ENCODE results near the gene BROX.

Gene BROX

DNA sequence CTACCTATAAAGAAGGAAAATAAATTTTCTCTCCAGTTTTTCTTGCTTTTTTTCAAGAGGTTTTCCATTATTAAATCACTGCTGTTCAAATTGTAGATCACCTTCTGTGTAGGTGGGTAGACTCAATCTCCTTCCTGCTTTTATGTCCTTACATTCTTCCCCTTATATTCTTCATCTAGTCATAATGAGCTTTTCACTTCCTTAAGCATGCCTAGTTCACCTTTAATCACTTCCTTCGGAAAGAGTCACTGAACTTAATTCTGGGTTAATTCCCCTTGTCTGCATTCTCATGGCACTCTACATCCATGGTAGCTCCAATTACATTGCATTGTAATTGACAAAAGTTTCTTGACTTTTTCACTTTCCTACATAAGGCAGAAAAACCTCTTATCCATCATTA is 18.5 kb downstream of the BROX start:
- DNase-seq (ENCODE audit: low read depth), result no peak
- no peak overlapping the region for H3K4me3 ChIP-seq (ENCODE audit: control insufficient read depth, low read depth, low read length)
- TF ChIP-seq, protein P1, sequence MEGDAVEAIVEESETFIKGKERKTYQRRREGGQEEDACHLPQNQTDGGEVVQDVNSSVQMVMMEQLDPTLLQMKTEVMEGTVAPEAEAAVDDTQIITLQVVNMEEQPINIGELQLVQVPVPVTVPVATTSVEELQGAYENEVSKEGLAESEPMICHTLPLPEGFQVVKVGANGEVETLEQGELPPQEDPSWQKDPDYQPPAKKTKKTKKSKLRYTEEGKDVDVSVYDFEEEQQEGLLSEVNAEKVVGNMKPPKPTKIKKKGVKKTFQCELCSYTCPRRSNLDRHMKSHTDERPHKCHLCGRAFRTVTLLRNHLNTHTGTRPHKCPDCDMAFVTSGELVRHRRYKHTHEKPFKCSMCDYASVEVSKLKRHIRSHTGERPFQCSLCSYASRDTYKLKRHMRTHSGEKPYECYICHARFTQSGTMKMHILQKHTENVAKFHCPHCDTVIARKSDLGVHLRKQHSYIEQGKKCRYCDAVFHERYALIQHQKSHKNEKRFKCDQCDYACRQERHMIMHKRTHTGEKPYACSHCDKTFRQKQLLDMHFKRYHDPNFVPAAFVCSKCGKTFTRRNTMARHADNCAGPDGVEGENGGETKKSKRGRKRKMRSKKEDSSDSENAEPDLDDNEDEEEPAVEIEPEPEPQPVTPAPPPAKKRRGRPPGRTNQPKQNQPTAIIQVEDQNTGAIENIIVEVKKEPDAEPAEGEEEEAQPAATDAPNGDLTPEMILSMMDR (IDR thresholded peaks at IDR 0.05; ENCODE audit: control insufficient read depth, insufficient read depth, low read depth, low read length, missing control alignments), result no peak

DNA sequence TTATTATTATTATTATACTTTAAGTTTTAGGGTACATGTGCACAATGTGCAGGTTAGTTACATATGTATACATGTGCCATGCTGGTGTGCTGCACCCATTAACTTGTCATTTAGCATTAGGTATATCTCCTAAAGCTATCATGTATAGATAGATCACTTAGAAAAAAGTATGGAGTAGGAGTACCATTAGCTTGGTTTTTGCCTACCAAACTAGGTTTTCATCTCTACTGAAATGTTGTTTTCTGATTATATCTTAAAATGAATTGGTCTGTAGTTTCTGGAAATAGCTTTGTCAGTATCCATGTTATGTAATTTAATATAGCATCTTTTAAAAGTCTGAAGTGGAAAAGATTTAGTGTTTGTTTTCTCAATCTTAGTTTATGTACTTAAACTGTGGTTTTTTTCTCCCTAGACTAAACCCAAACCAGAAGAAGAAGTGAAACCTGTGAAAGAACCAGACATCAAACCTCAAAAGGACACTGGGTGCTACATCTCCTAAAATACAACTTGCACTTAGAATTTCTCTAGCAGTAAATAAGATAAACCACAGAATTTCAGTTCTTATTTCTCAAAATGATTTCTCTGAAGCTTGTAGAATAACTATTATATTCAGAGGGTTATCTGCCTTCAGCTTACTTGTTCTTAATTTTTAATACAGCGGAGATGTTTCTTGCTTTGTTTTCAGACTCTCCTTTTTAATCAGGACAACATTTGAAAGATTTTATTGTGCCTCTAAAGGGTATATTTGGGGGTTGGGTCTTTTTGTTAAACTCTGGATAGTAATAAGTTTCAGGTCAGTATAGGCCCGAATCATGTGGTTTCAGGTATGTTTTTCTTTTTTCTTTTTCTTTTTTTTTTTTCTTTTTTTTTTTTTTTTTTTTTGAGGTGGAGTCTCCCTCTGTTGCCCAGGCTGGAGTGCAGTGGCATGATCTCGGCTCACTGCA is 20.1 kb downstream of the BROX start:
- TF ChIP-seq, protein P1 (IDR thresholded peaks at IDR 0.05; ENCODE audit: control insufficient read depth, insufficient read depth, low read depth, low read length, missing control alignments), result no peak

DNA sequence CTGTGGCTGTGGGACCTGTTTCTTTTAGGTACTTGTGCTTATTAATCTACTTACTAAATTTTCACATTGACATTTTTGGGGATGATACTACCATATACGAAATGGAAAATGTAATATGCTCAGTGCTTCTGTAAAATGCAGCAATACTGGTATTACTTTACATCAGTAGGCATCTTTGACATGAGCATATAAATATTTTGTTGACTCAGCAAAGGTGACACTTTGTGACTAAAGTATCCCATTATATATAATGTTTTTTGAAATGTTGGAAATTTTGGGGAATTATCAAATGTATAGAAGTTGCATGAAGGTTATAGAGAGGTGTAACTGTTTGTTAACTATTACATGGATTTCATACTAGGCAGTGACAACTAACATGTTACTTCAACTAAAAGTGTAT is 22.4 kb downstream of the BROX start:
- no peak overlapping the region for H3K4me3 ChIP-seq (ENCODE audit: control insufficient read depth, low read depth, low read length)
- DNase-seq (ENCODE audit: low read depth), result no peak
- TF ChIP-seq, protein P1 (IDR thresholded peaks at IDR 0.05; ENCODE audit: control insufficient read depth, insufficient read depth, low read depth, low read length, missing control alignments), result no peak

More for the DNA sequence above, 20.1 kb downstream of the BROX start:
- no peak overlapping the region for H3K4me3 ChIP-seq (ENCODE audit: control insufficient read depth, low read depth, low read length)
- DNase-seq (ENCODE audit: low read depth), result no peak

DNA sequence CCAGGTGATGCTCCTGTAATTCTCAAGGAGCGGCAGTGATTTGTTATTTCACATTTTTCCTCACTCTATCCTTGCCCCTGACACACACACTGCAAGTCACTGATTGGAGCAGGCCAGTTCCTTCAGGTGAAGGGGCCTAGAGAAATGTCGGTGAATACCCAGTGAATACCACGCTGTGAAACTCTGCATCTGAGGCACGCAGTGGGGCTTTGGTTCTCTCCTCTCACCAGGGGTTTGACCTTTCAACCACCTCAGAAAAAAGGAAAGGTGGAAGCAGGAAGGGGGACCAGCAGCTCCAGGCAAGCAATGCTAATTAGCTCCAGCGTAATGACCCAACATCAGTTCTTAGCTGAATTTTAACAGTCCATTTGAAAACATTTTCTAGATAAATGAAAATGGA is 24.1 kb downstream of the BROX start:
- no peak overlapping the region for H3K4me3 ChIP-seq (ENCODE audit: control insufficient read depth, low read depth, low read length)
- TF ChIP-seq, protein P1 (IDR thresholded peaks at IDR 0.05; ENCODE audit: control insufficient read depth, insufficient read depth, low read depth, low read length, missing control alignments), result no peak
- DNase-seq (ENCODE audit: low read depth), result no peak

DNA sequence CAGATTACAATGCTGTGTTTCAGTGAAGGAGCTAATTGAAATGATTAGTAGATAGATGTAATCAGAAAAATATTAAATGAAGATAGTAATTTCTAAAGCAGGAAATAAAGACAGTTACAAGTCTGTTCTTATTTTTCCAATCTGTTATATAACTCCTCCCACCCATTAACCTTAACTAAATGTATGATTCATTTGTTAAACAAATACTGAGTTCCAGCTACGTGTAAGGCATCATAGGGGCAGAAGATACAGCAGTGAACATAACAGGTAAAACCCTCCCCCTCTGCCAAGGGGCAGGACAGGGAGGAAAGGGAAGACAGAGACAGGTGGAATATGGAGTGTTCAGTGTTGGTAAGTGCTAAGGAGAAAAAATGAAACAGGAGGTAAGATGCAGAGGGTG is 24.6 kb downstream of the BROX start, which contains the start of gene FAM177B:
Gene FAM177B, plus strand, starts transcription at position 231 of the 400 bp plus-strand sequence. CDS start 9,344 bp downstream, outside the sequence.
- no peak within 1 kb of the TSS for H3K4me3 ChIP-seq (ENCODE audit: control insufficient read depth, low read depth, low read length)
- no peak for DNase-seq (ENCODE audit: low read depth)
- TF ChIP-seq, protein P1 (IDR thresholded peaks at IDR 0.05; ENCODE audit: control insufficient read depth, insufficient read depth, low read depth, low read length, missing control alignments), result no peak

DNA sequence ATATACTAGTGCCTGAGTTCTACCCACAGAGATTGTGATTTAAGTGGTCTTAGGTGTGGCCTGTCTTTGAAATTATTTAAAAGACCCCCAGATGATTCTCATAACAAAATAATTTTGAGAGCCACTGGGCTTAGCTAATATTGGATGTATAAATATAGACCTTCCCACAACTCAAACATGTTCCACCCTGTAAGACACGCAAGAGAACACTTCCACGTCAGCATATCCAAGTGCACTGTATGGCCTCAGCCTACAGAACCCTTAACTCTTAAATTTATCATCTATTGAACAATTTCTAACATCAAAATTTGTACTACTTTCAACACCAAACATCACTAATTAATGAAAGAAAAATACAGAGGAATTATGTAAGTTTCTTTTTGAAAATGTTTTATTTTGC is 27.1 kb downstream of the BROX start:
- TF ChIP-seq, protein P1 (IDR thresholded peaks at IDR 0.05; ENCODE audit: control insufficient read depth, insufficient read depth, low read depth, low read length, missing control alignments), result no peak
- DNase-seq (ENCODE audit: low read depth), result no peak
- H3K4me3 ChIP-seq (ENCODE audit: control insufficient read depth, low read depth, low read length), result no peak overlapping the region
